HG02763 (cell line): Measurements from ENCODE around the gene DIAPH2.
"Not testable (repeated sequence)": the region's sequence is repeated elsewhere in the genome, so short reads cannot be mapped to it uniquely, and the experiment has no call there.

Experiments used
- ATAC-seq: cut with Tn5 transposase; IDR thresholded peaks from one replicate; pipeline ENCODE4 v1.9.1; 2021; ENCODE audit warnings: mild to moderate bottlenecking, moderate library complexity; ENCODE audit not compliant: unreplicated experiment

The DIAPH2 gene

DNA sequence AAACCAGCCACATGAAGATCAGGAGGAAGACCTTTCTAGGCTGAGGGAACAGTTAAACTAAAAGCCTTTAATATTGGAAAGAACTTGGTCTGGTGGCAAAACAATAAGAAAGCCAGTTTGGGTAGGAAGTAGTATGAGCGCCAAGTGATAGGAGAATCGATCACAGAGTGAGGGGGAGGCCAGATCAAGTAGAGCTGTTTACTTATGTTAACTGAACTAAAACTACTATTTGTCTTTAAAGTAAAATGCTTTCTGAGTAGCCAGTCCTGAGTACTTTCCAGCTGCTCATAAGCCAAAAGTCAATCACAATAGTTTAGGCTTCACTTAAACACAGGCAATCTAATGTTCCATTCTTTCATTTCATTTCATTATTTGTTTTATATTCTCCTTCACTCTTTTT is 136.3 kb downstream of the DIAPH2 start:
- ATAC-seq = no peak

- ATAC-seq = no peak
These were observed 139.5 kb downstream of the DIAPH2 start for GRCh38 chrX:96824166-96824565.

- ATAC-seq = no peak
These were observed 148.7 kb downstream of the DIAPH2 start for GRCh38 chrX:96833333-96833732.

GRCh38 chrX:96834137-96834536 is 149.5 kb downstream of the DIAPH2 start:
- ATAC-seq = no peak

GRCh38 chrX:96835660-96836289 is 151.1 kb downstream of the DIAPH2 start:
- ATAC-seq = peak; percentile 74

GRCh38 chrX:96837808-96838207 is 153.2 kb downstream of the DIAPH2 start:
- no peak for ATAC-seq

DNA sequence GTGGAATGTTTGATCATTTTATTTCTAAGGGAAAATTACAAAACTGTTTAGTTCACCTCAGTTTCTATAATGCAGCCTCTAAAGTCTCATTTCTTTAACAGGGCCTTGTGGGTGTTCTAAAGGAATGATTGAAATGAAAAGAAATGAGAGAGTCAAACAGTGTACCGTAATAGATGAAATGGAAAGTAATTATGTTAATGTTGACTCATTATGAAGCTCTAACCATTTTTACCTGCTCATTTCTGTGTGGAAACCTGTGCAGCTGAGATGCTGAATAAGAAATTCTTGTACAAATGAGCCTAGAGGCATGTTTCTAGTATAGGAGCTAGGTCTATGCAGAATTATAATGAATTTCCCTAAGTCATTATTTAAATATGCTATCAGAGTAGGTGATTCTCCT is 153.9 kb downstream of the DIAPH2 start:
- no peak for ATAC-seq

GRCh38 chrX:96841325-96841724 is 156.7 kb downstream of the DIAPH2 start:
- ATAC-seq = no peak

- ATAC-seq = not testable (repeated sequence)
These were observed 157.2 kb downstream of the DIAPH2 start for GRCh38 chrX:96841866-96842265.

DNA sequence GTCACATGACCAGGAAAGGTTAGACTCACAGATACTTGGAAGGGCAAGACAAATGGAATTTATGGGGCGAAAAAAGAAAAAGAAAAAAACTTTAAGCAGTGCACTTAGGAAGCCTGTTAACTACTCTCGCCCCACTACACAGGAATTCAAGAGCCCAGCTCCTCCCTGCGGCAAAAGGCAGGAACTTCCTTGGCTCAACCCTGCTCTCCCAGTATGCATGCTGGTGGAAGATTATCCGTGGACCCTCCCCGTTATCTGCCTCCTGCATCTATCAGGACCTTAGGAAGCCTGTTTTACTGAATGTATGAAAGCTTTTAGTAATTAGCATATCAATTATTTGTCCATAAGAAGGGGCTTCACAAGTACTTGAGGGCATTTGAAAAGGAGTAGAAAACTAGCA is 158.9 kb downstream of the DIAPH2 start:
- no peak for ATAC-seq

- ATAC-seq = no peak
These were observed 162.2 kb downstream of the DIAPH2 start for GRCh38 chrX:96846841-96847240.

- ATAC-seq = not testable (repeated sequence)
These were observed 174.8 kb downstream of the DIAPH2 start for GRCh38 chrX:96859422-96859821.

- ATAC-seq = peak; percentile 45
These were observed 176.6 kb downstream of the DIAPH2 start for GRCh38 chrX:96861218-96861617.

DNA sequence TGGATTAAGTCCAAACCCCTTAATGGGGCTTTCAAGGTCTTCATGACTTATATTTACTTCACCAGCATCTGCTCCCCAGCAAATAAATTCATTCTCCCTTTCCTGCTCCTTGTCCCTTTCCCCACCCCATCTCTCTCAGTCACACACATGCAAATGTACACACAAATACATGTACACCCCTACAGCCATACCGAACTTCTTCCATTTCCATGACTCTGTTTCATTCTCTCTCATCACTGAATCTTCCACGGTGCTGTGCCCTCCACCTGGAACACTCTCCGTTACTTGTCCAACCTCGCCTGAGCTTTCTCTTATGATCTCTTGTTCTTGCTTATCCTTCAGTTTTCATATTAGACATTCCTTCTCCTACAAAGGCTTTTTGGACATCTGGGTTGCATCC is 177.0 kb downstream of the DIAPH2 start:
- ATAC-seq = no peak

- no peak for ATAC-seq
These were observed 199.0 kb downstream of the DIAPH2 start, which contains the start of gene RPA4 for GRCh38 chrX:96883608-96884007. TSS of gene RPA4 (plus strand) at chrX:96883908. CDS start at chrX:96884311, 403 bp downstream.

- ATAC-seq = no peak
These were observed 199.4 kb downstream of the DIAPH2 start for GRCh38 chrX:96884027-96884426.

DNA sequence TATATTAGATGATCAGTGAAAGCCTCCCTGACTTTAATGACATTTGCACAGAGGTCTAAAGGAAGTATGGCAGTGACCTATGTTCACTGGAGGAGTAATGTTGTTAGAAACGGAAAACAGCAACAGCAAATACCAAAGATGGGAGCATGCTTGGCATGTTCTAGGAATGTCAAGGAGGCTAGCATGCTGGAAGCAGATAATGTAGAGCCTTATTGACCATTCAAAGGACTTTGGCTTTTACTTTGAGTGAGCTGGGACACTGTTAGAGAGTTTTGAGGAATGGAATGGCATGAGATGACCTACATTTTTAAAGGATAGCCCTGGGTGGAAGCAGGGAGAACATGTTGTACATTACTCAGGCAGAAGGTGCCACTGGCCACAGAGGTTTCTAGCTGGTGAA is 205.1 kb downstream of the DIAPH2 start:
- no peak for ATAC-seq

DNA sequence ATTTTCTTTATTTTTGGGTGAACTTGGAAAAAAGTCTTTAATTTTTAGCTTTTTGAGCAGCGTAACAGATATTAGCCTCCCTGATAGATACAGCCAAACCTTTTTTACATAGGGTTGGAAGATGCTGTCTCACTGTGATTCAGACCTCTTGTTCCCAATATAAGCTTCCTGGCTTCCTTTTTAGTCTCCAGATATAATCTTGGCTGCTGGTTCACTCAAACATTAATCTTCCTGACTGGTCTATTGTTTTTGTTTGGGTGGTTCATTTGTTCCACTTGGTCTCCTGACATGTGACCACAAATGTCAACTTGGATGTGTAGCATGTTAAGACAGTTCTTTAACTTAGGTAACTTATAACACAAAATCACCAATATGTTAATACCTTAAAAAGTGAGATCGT is 222.1 kb downstream of the DIAPH2 start:
- no peak for ATAC-seq

DNA sequence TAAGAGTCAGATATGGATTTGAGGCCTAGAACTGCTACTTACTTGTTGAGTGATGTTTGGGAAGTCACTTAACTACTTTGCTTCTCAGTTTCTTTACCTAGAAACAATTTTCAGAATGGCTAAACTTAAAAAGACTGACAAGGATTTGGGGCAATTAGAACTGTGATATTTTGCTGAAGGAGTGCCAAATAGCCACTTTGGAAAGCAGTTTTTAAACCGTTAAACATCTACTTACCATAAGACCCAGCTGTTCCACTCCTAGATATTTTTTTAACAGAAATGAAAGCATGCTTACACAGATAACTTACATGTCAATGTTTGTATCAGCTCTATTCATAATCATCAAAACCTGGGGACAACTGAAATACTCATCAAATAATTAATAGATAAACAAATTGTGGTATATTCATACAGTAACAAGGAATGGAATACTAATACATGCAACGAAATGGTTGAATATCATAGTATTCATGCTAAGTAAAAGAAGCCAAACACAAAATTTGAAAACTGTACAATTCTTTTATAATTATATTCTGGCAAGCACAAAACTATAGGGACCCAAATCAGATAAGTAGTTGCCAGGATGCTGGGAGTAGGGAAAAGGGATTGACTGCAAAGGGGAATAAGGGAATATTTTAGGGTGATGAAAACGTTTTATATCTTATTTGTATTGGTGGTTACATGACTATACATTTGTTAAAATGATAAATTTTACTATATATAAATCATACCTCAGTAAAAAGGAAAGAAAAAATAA is 223.1 kb downstream of the DIAPH2 start:
- ATAC-seq = no peak

DNA sequence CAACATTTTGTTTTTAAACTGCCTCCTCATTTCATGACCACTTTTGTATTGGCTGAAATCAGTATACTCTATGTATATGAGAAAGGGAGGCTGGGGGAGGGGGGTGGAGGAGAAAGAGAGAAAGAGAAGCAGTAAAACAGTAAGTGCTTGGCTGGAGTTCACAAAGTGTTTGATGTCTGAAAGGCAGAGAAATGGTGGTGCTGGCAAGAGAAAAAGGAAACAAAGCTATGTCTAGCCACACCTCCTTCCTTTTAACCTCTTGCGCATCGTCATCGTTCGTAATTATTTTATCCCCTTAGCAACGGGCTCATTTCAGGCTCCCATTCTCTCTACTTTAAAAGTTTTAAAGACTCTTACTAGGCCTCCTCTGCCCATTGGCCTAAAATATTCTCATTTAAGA is 224.6 kb downstream of the DIAPH2 start:
- ATAC-seq = no peak

GRCh38 chrX:96918864-96919263 is 234.2 kb downstream of the DIAPH2 start:
- no peak for ATAC-seq

GRCh38 chrX:96919672-96920071 is 235.0 kb downstream of the DIAPH2 start:
- no peak for ATAC-seq
